Calu3 (cell line): ENCODE data around the gene AR. TPM values are rescaled to one million over a fixed set of nuclear protein-coding genes. Genes with fewer than 3 reads are reported as not detected.

Source experiments
- BruUV-seq: library from RNA; stranded (reverse); fragments of 400-500 nt; replicated peaks from 2 replicates; lab custom pipeline; 2021; lab: Mats Ljungman, UMichigan
- CTCF ChIA-PET: fragments of 300-600 bp; sonication (Branson Sonifier 250); formaldehyde crosslinking; loops from one replicate; lab custom pipeline; 2022; ENCODE audit warnings: antibody characterized with exemption; lab: Charles Lee
- DNase-seq: peaks from one replicate; pipeline ENCODE4 v3.0.0; 2022
- H3K27ac Mint-ChIP-seq: one replicate; pipeline ENCODE4 v1.8.0; 2022; ENCODE audit warnings: mixed read lengths; ENCODE audit not compliant: unreplicated experiment
- H3K27me3 Mint-ChIP-seq: one replicate; pipeline ENCODE4 v1.8.0; 2022; ENCODE audit warnings: mixed read lengths; ENCODE audit not compliant: unreplicated experiment
- H3K36me3 Mint-ChIP-seq: one replicate; pipeline ENCODE4 v1.8.0; 2022; ENCODE audit warnings: mild to moderate bottlenecking, moderate library complexity, mixed read lengths; ENCODE audit not compliant: insufficient read depth, unreplicated experiment
- H3K4me1 Mint-ChIP-seq: one replicate; pipeline ENCODE4 v1.8.0; 2022; ENCODE audit warnings: mild to moderate bottlenecking, low read depth, mixed read lengths; ENCODE audit not compliant: unreplicated experiment
- H3K4me3 Mint-ChIP-seq: one replicate; pipeline ENCODE4 v1.8.0; 2022; ENCODE audit warnings: mild to moderate bottlenecking, low read depth, moderate library complexity, mixed read lengths; ENCODE audit not compliant: unreplicated experiment
- H3K9me3 Mint-ChIP-seq: one replicate; pipeline ENCODE4 v1.8.0; 2022; ENCODE audit warnings: low read depth, mixed read lengths; ENCODE audit not compliant: unreplicated experiment
- intact Hi-C: fragments of 100-400 bp; cut with micrococcal nuclease; formaldehyde crosslinking; loops from one replicate; pipeline ENCODE4 v1.10.0; 2022; ENCODE audit not compliant: unreplicated experiment
- total RNA-seq: library from RNA; stranded (reverse); gene quantifications from 2 replicates; pipeline ENCODE4 v1.2.3, GENCODE V29; 2022
- TF ChIP-seq, protein P1 (sequence below): fragments of 200-600 bp; IDR thresholded peaks from one replicate; pipeline ENCODE4 v1.8.0; 2022; ENCODE audit warnings: antibody characterized with exemption; ENCODE audit not compliant: unreplicated experiment

Gene AR
- total RNA-seq, 1 experiment from 2014 or later, result 0.83 TPM

DNA sequence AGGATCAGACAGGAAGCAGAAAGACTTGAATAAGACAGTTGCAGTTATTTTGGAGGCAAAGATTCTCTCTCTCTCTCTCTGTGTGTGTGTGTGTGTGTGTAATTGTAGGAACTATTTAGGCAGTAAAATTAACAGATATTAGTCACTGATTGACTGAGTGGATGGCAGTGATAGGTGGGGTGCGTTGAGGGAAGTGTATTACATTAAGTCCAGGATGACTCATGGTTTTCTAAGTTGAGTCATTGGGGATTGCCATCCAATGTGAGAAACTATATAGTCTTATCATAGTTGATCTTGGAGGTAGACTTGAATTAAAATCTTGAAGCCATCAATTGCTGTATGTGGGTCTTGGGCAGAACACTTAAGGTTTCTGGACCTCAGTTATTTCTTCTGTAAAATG is 75.4 kb downstream of the AR start:
- H3K9me3 Mint-ChIP-seq, result peaks cover 2% of the 10 kb centered on the region
- intact Hi-C loops, result no loop called here
- H3K27me3 Mint-ChIP-seq, result no peaks in the 10 kb centered on the region
- BruUV-seq, result no TSS peak
- TF ChIP-seq, protein P1, sequence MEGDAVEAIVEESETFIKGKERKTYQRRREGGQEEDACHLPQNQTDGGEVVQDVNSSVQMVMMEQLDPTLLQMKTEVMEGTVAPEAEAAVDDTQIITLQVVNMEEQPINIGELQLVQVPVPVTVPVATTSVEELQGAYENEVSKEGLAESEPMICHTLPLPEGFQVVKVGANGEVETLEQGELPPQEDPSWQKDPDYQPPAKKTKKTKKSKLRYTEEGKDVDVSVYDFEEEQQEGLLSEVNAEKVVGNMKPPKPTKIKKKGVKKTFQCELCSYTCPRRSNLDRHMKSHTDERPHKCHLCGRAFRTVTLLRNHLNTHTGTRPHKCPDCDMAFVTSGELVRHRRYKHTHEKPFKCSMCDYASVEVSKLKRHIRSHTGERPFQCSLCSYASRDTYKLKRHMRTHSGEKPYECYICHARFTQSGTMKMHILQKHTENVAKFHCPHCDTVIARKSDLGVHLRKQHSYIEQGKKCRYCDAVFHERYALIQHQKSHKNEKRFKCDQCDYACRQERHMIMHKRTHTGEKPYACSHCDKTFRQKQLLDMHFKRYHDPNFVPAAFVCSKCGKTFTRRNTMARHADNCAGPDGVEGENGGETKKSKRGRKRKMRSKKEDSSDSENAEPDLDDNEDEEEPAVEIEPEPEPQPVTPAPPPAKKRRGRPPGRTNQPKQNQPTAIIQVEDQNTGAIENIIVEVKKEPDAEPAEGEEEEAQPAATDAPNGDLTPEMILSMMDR, result no peak
- CTCF ChIA-PET, result no interaction called here
- DNase-seq, result peak; percentile 7
- no peak overlapping the region for H3K4me3 Mint-ChIP-seq
- H3K4me1 Mint-ChIP-seq, result peaks cover 19% of the 10 kb centered on the region
- H3K27ac Mint-ChIP-seq, result peak overlapping the region; percentile 37
- peaks cover 7% of the 10 kb centered on the region for H3K36me3 Mint-ChIP-seq

GRCh38 chrX:67622053-67622585 is 78.3 kb downstream of the AR start:
- H3K27ac Mint-ChIP-seq, result no peak overlapping the region
- peaks cover 7% of the 10 kb centered on the region for H3K36me3 Mint-ChIP-seq
- no peaks in the 10 kb centered on the region for H3K27me3 Mint-ChIP-seq
- TF ChIP-seq, protein P1, result no peak
- DNase-seq, result no peak
- CTCF ChIA-PET, result no interaction called here
- intact Hi-C loops, result no loop called here
- H3K4me1 Mint-ChIP-seq, result peaks cover 19% of the 10 kb centered on the region
- no peaks in the 10 kb centered on the region for H3K9me3 Mint-ChIP-seq
- no peak overlapping the region for H3K4me3 Mint-ChIP-seq
- BruUV-seq, result no TSS peak

DNA sequence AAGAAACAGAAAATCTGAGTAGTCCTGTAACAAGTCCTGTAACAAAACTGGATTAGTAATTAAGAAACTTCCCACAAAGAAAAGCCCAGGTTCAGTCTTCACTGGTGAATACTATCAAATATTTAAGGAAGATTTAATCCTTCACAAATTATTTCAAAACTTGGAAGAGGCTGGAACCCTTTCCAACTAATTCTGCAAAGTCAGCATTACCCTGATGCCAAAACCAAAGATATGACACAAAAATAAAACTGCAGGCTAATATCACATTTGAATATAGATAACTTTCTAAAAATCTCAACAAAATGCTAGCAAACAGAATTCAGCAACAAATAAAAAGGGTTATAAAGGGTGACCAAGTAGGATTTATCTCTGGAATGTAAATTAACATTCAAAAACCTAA is 80.5 kb downstream of the AR start:
- intact Hi-C loops, result no loop called here
- H3K36me3 Mint-ChIP-seq, result peaks cover 4% of the 10 kb centered on the region
- H3K27ac Mint-ChIP-seq, result no peak overlapping the region
- no peak for DNase-seq
- no peak overlapping the region for H3K4me3 Mint-ChIP-seq
- H3K27me3 Mint-ChIP-seq, result no peaks in the 10 kb centered on the region
- CTCF ChIA-PET, result no interaction called here
- no peaks in the 10 kb centered on the region for H3K9me3 Mint-ChIP-seq
- BruUV-seq, result no TSS peak
- H3K4me1 Mint-ChIP-seq, result peaks cover 2% of the 10 kb centered on the region
- TF ChIP-seq, protein P1, result no peak

DNA sequence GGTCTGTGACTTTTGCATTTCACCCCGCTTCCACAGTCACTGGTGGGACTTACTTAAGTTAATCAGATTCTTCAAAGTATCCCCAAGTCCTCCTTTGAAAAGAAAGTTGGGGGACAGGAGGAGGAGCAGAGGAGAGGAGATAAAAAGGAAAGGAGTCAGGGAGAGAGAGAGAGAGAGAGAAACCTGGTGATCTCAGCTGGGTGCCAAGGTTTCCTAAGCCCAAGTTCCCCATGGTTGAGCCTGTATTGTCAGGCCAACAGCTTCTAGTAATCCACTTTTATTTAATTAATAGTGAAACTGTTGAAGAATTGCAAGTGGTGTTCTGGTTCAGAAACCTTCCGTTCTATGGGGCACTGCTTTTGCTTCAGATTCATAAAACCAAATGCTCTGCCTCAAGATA is 91.6 kb downstream of the AR start:
- H3K4me1 Mint-ChIP-seq, result no peaks in the 10 kb centered on the region
- intact Hi-C loops, result no loop called here
- TF ChIP-seq, protein P1, result no peak
- peaks cover 5% of the 10 kb centered on the region for H3K9me3 Mint-ChIP-seq
- H3K36me3 Mint-ChIP-seq, result no peaks in the 10 kb centered on the region
- H3K27me3 Mint-ChIP-seq, result no peaks in the 10 kb centered on the region
- DNase-seq, result no peak
- H3K4me3 Mint-ChIP-seq, result no peak overlapping the region
- H3K27ac Mint-ChIP-seq, result no peak overlapping the region
- no TSS peak for BruUV-seq
- CTCF ChIA-PET, result no interaction called here
